Fibroblast of the aortic adventitia (primary cell): ENCODE results near the gene DGCR2. TPM values are rescaled to one million over a fixed set of nuclear protein-coding genes. Genes with fewer than 3 reads are reported as not detected.

Experiments used
- DNase-seq: peaks from one replicate; pipeline ENCODE4 v3.0.0-alpha.2; 2010; ENCODE audit warnings: low read depth
- H3K4me3 ChIP-seq: 2 replicates; pipeline ENCODE4 v1.5.1; 2011; ENCODE audit warnings: low read depth, mild to moderate bottlenecking, control low read depth, low read length, moderate library complexity
- total RNA-seq: library from RNA; depleted of rRNA; stranded (reverse); fragments of >200 nt; gene quantifications from 2 replicates; pipeline ENCODE4 v1.2.3, GENCODE V29; 2012; ENCODE audit warnings: low replicate concordance
- TF ChIP-seq, protein P1 (sequence below): IDR thresholded peaks from 2 replicates; pipeline ENCODE4 v1.5.1; 2011; ENCODE audit warnings: mild to moderate bottlenecking, low read length, control low read depth, inconsistent platforms; ENCODE audit not compliant: insufficient read depth

DGCR2 gene
- total RNA-seq, 1 donor: 29.2 TPM

DNA sequence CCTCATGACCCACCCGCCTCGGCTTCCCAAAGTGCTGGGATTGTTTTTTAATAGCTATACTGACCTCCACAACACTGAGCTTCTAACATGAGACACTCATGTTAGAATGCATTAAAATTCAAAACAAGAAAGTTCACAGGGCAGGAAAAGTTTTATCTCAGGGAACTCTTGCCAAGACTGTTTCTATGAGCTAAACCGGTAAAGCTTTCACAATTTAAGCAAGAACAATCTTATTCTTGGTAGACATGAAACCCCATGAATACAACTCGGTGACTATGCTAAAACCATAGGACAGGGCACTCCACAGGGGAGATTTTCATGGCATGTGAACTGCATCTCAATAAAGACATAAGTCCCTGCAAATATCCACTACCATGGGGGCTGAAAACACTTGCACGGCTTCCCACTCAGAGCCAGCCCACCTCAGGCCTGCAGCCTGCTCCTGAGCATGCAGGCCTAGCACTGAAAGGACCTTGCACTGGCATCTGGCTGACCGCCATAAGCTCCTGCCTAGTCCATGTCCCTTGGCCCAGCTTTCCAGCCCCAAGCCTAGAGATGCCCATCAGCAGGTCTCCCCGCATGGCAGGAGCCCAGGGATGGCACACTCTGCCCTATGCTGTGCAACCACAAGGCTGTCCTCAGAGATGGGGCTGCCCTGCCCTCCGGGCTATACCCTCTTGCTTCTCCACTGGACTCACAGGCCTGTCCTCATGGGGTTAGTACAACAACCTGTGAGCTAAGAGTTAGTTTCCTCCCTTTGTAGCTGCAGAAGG, 58.4 kb downstream of the DGCR2 start:
- no peak for DNase-seq
- TF ChIP-seq, protein P1, sequence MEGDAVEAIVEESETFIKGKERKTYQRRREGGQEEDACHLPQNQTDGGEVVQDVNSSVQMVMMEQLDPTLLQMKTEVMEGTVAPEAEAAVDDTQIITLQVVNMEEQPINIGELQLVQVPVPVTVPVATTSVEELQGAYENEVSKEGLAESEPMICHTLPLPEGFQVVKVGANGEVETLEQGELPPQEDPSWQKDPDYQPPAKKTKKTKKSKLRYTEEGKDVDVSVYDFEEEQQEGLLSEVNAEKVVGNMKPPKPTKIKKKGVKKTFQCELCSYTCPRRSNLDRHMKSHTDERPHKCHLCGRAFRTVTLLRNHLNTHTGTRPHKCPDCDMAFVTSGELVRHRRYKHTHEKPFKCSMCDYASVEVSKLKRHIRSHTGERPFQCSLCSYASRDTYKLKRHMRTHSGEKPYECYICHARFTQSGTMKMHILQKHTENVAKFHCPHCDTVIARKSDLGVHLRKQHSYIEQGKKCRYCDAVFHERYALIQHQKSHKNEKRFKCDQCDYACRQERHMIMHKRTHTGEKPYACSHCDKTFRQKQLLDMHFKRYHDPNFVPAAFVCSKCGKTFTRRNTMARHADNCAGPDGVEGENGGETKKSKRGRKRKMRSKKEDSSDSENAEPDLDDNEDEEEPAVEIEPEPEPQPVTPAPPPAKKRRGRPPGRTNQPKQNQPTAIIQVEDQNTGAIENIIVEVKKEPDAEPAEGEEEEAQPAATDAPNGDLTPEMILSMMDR: no peak

DNA sequence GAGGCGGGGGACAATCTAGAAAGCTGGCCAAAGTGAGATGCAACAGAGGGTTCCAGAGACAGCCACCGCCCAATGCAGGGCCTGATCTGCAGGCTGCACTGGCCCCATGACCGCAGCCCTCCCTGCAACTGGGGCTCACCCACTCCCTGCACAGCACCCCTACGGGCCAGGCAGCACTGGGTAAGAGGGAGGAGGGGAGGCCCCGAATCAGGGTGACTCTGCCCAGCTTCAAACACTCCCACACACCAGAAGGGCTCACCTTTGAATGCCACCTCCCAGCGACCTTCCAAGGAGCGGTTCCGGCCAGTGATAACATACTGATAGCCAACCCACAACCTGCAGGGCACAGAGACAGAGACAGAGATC, 59.3 kb downstream of the DGCR2 start:
- H3K4me3 ChIP-seq: no peak overlapping the region
- TF ChIP-seq, protein P1: no peak
- DNase-seq: no peak

More for the DNA sequence above, 58.4 kb downstream of the DGCR2 start:
- H3K4me3 ChIP-seq: no peak overlapping the region

DNA sequence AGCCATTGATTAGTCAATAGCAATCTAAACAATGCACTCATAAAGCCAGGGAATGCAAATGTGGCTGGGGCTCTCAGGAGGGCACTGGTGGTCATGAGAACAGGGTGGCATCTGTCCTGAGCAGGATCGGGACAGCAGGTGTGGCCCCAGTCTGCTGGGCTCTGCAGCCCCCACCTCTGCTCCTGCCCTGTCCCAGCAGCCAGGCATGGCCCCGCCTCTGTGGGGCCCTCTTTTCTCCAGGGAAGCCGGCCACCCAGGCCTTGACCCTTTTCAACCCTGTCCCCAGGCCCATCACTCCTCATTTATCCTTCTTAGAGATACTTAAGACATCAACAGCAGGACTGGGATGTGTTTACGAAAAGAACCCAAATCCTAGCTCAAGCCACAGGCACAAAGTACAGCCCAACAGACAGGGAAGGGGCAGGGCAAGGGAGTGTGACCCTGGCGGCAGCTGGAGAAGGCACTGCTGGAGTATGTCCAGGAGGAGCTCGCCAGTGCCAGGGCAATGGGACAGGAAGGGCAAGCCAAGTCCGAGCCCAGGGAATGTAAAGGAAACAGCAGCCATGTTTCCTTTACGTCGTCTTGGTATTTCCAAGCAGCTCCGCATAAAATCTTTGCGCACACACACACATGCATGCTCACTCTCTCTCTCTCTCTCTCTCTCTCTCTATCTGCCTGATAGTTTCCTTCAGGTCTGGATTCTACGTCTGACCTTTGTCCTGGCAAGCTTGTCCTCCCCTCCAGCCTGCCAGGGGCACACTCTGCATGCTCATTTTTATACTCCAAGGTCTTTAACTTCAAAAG, 59.9 kb downstream of the DGCR2 start:
- H3K4me3 ChIP-seq: no peak overlapping the region
- no peak for DNase-seq
- TF ChIP-seq, protein P1: no peak

DNA sequence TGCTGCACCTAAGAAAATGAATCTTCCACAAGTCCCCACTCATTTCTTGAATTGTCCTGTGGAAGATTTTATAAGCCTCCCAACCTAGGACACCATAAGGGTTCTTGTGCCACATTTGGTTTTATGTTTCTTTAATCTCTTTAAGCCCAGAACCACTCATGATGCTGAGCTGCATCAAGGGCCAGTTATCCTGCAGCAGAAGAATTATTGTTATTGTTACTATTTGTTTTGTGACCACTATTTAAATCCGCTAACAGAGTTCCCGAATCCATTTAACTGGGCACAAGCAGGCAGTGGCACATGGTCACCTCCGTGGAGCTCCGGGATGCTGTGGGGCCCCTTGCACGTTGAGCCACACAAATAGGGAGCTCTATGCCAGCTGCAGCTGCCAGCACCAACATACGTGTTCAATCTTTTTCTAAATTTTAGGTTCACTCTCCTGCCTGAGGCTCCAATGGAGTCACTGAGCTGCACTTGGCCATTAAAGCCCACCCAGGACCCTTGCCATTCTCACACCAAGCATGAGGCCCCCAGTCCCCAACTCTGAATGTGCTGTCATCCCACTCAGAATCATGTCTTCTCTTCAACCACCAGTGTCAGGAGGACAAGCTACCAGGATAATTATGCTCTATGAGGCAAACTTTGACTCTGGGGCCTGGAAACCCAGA, 60.6 kb downstream of the DGCR2 start:
- H3K4me3 ChIP-seq: no peak overlapping the region
- no peak for DNase-seq
- TF ChIP-seq, protein P1: no peak

DNA sequence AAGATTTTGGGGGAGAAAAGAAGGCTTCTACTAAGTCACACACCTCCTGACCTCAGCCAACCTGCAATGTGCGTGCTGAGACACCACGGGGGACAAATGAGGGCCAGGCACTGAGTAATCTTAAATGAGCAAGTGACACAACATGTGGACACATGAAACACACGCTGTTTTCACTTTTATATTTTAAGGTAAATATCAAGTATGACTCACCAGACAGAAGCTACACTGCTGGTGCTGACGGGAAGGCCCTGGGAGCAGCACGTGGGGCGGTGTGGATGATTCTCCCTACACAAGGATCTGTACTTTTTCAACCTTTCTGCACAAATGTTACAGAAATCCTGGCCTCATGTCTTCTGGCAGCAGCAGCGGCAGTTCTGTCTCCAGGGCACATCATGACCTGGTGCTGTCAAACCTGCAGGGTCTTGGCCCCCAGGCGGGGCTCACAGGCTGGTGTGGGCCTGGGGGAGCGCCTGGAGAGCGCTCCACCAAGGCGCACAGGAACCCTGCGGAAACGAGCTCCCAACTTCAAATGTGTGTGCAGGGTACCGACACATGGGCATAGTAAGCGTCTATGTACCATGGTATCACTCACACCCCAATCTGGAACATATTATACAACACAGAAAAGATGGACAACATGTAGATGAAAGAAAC, 61.7 kb downstream of the DGCR2 start:
- DNase-seq: no peak
- TF ChIP-seq, protein P1: no peak

DNA sequence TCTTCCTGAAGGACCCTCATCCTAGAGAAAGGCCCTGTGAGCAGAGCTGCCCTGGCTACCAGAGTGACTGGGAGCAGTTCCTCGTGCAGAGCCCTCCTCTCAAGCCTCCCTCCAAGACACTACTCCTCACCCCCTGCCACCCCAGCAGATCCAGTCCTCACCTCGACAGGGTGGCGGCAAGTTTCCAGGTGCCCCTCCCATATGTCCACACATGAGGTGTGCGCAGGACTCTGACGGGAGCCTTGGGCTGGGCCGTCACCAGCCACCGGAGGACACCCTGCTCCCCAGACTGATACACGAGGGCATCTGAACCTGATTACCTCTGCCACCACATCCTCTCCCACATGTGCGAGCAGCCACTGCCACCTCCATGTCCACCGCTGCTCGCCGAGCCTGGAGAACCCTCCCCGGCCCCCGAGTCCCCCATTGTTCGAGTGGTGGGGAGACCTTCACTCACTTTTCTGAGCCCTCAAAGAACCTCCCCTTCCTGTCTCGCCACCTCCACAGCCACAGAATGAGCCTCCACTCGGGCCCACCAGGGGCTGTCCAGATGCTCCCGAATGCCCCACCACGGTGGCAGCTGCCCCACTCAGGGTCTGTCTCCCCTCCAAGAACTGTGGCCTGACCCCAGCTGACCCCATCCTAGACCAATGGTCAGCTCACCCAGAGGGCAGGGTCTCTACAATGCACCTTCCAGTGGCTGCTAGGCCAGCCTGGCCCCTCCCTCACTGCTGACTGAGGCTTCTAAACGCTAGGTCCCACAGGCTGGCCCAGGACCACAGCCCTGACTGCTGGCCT, 62.5 kb downstream of the DGCR2 start:
- no peak for DNase-seq
- H3K4me3 ChIP-seq: no peak overlapping the region
- TF ChIP-seq, protein P1: no peak

More for the DNA sequence above, 61.7 kb downstream of the DGCR2 start:
- H3K4me3 ChIP-seq: no peak overlapping the region
